Adipose tissue (tissue), 3 donors: ENCODE results near the gene ARL15. TPM values are rescaled to one million over a fixed set of nuclear protein-coding genes. Genes with fewer than 3 reads are reported as not detected.

Source experiments
- H3K27ac ChIP-seq: one replicate; pipeline ENCODE4 v1.5.1; 2013; ENCODE audit warnings: low read depth, low read length
- WGBS, 3 donors: extraction: QIAGEN DNeasy Blood & Tissue Kit; methylation state at CpG; one replicate each; pipeline ENCODE4 v1.1.7; 2013; 5-methylcytosine and 5-hydroxymethylcytosine counted together
- polyA plus RNA-seq, 3 donors: library from polyadenylated mRNA; stranded (reverse); fragments of 200-250 nt; gene quantifications; one replicate each; pipeline ENCODE4 v1.2.3, GENCODE V29; 2013
- donor health status: healthy with polysubstance abuse.
- donor health status: Bipolar disorder and iron deficiency.
- donor health status: healthy.

The ARL15 gene
- polyA plus RNA-seq, 3 donors, result 5.1 to 29.2 (median 15.2) TPM

- H3K27ac ChIP-seq, result no peak overlapping the region
Observed at GRCh38 chr5:54264574-54264973, 45.8 kb downstream of the ARL15 start.

DNA sequence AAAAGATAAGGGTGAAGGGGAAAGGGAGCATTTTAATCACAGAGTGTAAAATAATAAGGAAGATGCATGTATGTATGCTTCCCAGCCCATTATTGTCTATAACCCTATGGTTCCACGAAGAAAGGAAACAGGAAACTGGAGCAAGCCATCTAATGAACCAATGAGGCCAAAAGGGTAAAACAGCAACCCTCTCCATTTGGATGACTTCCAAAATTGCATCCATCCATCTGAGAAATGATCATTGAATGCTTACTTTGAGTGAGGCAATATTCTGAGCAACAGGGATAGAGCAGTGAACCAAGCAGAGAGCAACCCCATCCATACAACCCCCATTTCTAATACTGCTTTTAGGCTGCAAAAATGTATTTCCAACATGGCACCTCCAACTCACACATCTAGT lies 46.9 kb downstream of the ARL15 start:
- 29 to 56% (median 32%) methylated on average over 1 of the region's 1 CpG for WGBS, 3 donors
- H3K27ac ChIP-seq, result no peak overlapping the region

DNA sequence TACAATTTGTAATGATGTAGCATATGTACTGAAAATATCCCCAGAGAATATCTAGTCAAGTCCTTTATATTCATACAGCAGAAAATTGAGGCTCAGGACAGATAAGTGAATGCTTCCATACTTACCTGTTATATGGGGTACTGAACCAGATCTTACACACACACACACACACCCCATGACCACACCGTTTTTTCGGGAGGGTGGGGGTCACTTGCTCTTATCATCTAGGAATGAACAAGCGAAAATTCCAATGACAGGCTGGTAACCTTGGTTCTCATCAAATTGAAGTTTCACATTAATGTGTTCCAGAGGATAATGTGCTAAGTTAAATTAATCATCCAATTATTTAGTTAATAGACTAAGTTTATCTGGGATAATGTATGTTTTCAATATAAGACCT lies 48.8 kb downstream of the ARL15 start:
- WGBS, 3 donors, result 91 to 94% (median 94%) methylated on average over 3 of the region's 3 CpGs

DNA sequence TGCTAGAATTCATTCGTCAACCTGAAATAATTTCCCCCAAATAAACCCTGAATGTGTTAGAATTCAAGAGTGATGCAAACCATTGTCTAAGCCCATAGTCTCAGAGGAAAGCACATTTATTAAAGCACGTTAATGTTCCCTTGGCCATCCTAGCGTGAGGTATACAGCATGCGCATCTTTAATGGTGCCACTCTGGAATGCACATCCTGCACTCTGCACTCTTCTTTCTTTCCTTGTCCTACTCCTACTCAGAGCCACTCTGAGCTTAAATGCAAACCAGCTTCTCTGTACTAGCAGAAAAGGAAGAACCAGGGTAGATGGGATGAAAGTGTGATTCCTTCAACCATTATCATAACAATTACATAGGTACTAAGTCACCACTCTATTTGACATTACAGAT lies 50.4 kb downstream of the ARL15 start:
- H3K27ac ChIP-seq, result no peak overlapping the region
- WGBS, 3 donors, result 95 to 98% (median 97%) methylated on average over 4 of the region's 4 CpGs

More for the DNA sequence above, 48.8 kb downstream of the ARL15 start:
- H3K27ac ChIP-seq, result no peak overlapping the region

- H3K27ac ChIP-seq, result no peak overlapping the region
Observed at GRCh38 chr5:54259090-54259489, 51.3 kb downstream of the ARL15 start.

GRCh38 chr5:54257366-54258118 lies 52.8 kb downstream of the ARL15 start:
- WGBS, 3 donors, result 79 to 85% (median 81%) methylated on average over 6 of the region's 6 CpGs
- no peak overlapping the region for H3K27ac ChIP-seq

DNA sequence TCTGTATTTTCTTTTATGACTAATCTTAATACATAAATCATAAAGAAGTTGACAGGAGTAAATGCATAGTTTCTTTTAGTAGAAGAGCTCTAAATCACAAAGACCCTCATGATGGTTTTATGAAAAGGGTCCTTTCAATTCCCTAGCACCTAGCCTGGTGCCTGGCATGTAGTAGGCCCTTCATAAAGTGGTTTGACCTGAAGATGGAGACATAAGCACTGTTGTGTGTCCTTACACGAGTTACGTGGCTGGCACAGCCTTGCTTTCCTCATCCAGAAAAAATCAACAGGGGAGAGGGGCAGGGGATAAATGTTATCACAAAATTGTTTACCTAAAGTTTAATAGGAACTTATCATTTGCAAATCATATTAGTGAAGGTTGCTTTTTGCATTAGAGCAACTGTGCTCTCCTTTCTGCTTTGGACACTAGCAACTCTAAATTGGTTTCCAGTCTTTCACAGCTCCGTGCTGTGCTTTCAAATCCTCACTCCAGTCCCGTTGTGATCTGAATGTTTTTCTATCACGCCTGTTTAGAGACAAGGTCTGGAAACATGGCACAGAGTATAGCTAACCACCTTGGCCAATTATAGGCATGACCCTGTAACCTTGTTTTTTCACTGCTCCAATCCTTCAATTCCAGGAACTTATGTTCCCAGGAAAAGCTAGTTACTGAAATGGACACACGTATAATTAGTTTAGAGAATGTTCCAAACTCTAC lies 55.7 kb downstream of the ARL15 start:
- no peak overlapping the region for H3K27ac ChIP-seq
- 46 to 65% (median 61%) methylated on average over 6 of the region's 6 CpGs for WGBS, 3 donors

DNA sequence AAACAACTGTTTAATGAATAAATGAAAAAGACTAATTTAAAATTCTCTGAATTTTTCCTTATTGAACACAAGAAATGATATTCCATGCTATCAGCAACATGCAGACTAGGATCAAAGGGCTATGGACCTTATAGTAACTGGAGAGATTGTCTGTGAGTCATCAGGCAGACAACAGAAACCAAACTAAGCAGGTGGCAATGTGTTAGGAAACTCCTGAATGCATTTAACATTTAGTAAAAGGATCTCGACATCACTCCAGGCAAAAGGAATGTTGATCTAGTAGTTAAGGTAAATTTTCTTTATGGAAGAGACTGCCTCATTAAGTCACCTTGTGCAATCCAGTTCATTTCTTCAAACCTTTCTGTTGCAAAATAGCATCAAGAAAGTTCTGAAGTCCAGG lies 58.4 kb downstream of the ARL15 start:
- 78 to 87% (median 84%) methylated on average over 1 of the region's 1 CpG for WGBS, 3 donors
- H3K27ac ChIP-seq, result no peak overlapping the region

GRCh38 chr5:54249210-54250028 lies 61.0 kb downstream of the ARL15 start:
- 34 to 48% (median 40%) methylated on average over 4 of the region's 4 CpGs for WGBS, 3 donors

GRCh38 chr5:54247226-54247625 lies 63.1 kb downstream of the ARL15 start:
- H3K27ac ChIP-seq, result no peak overlapping the region
- 50 to 60% (median 51%) methylated on average over 5 of the region's 5 CpGs for WGBS, 3 donors

More at GRCh38 chr5:54249210-54250028, 61.0 kb downstream of the ARL15 start:
- no peak overlapping the region for H3K27ac ChIP-seq

- H3K27ac ChIP-seq, result no peak overlapping the region
- whole genome bisulfite sequencing, 3 donors, result 52 to 63% (median 59%) methylated on average over 4 of the region's 4 CpGs
Observed at GRCh38 chr5:54243483-54244080, 66.8 kb downstream of the ARL15 start.

DNA sequence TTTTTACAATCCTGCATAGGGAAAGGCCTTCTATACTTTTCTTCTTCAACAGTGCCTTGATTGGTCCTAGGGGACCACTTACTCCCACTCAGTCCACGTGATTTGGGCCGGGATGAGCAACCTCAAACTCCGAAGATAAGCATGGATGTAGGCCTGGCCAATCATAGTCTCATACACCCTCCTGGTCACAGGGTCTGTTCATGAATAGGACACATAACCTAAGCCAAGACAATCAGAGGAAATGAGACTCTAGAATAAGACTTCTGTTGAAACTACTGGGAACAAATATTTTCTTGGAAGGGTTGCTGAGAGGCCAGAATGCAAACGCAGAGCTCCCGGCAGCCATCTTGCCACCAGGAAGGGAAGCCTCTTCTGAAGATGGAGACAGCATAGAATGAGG lies 68.1 kb downstream of the ARL15 start:
- H3K27ac ChIP-seq, result no peak overlapping the region
- WGBS, 3 donors, result 70 to 85% (median 72%) methylated on average over 5 of the region's 5 CpGs

- no peak overlapping the region for H3K27ac ChIP-seq
- 56 to 65% (median 64%) methylated on average over 2 of the region's 2 CpGs for WGBS, 3 donors
Observed at GRCh38 chr5:54234304-54234933, 76.0 kb downstream of the ARL15 start.

DNA sequence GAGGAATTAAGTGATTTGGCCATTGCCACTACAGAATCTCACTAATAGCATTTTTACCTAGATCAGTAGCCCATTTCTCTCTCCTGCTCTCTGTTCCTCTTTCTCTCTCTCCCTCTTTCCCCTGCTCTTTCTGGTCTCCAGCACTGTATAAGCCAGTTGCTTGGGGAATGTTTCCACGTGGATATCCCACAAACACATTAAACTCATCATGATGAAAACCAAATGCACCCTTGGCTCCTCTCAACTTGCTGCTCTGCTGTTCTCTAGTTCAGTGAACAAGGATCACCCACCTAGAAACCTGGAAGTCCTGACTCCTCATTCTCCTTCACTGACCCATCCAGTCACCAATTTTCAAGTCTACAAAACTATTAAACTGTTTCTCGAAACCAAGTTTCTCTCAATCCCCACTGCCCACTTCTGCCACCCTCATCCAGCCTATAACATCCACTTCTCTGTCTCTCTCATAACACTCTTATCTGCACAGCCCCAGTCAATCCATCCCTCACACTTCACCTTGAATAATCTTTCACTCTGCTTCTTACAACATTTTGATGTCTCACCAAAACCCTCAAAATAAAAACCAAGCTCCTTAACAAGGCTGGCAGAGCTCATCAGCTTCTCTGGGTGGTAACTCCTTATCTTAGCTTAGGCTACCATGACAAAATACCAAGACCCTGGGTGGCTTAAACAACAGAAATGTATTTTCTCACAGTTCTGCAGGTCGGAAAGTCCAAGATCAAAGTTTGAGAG lies 79.3 kb downstream of the ARL15 start:
- no peak overlapping the region for H3K27ac ChIP-seq
- WGBS, 3 donors, result 65 to 79% (median 75%) methylated on average over 3 of the region's 3 CpGs

GRCh38 chr5:54229041-54229780 lies 81.2 kb downstream of the ARL15 start:
- no peak overlapping the region for H3K27ac ChIP-seq
- WGBS, 3 donors, result 16 to 22% (median 20%) methylated on average over 6 of the region's 6 CpGs

GRCh38 chr5:54227759-54228158 lies 82.6 kb downstream of the ARL15 start:
- H3K27ac ChIP-seq, result no peak overlapping the region
- WGBS, 3 donors, result 84 to 94% (median 90%) methylated on average over 1 of the region's 1 CpG

GRCh38 chr5:54227109-54227508 lies 83.3 kb downstream of the ARL15 start:
- 81 to 89% (median 89%) methylated on average over 3 of the region's 3 CpGs for WGBS, 3 donors

More at GRCh38 chr5:54227109-54227508, 83.3 kb downstream of the ARL15 start:
- H3K27ac ChIP-seq, result no peak overlapping the region
